Activated CD8-positive, alpha-beta T cell treated with anti-CD3 and anti-CD28 coated beads, Interleukin-2, amount 10 ng/mL, durations not matched to agents 7 days and 5 days (primary cell): Measurements from ENCODE around the gene GDPD5. TPM values are rescaled to one million over a fixed set of nuclear protein-coding genes. Genes with fewer than 3 reads are reported as not detected.
A peak's percentile ranks its signal among the peaks of the same experiment; 100 is the strongest.

ENCODE experiments used
- ATAC-seq: fragments of 150-1000 bp; cut with Tn5 transposase; one replicate; pipeline ENCODE4 v1.10.0; 2021; ENCODE audit warnings: moderate library complexity
- CTCF ChIA-PET: fragments of 350-600 bp; sonication (Branson Sonifier 250); formaldehyde crosslinking; loops from one replicate; lab custom pipeline; 2021; ENCODE audit warnings: antibody characterized with exemption; lab: Charles Lee
- POLR2A ChIA-PET: fragments of 350-600 bp; sonication (Branson Sonifier 250); formaldehyde crosslinking; loops from one replicate; lab custom pipeline; 2021; ENCODE audit warnings: antibody characterized with exemption; lab: Charles Lee
- DNase-seq: peaks from one replicate; pipeline ENCODE4 v3.0.0-alpha.2; 2020
- H3K27ac Mint-ChIP-seq: one replicate; pipeline ENCODE4 v1.8.0; 2021; ENCODE audit warnings: mild to moderate bottlenecking, mixed read lengths
- H3K27me3 Mint-ChIP-seq: one replicate; pipeline ENCODE4 v1.8.0; 2021; ENCODE audit warnings: low read depth, mixed read lengths
- H3K36me3 Mint-ChIP-seq: one replicate; pipeline ENCODE4 v1.8.0; 2021; ENCODE audit warnings: low read depth, mixed read lengths
- H3K4me1 Mint-ChIP-seq: one replicate; pipeline ENCODE4 v1.8.0; 2021; ENCODE audit warnings: low read depth, mixed read lengths
- H3K4me3 Mint-ChIP-seq: one replicate; pipeline ENCODE4 v1.8.0; 2021; ENCODE audit warnings: mild to moderate bottlenecking, mixed read lengths
- H3K9me3 Mint-ChIP-seq: one replicate; pipeline ENCODE4 v1.8.0; 2022; ENCODE audit warnings: mixed read lengths; ENCODE audit not compliant: insufficient read depth
- total RNA-seq, 2 experiments: library from RNA; stranded (reverse); gene quantifications; one replicate each; pipeline ENCODE4 v1.2.3, GENCODE V29; 2021

Gene GDPD5
- total RNA-seq, 2 experiments from 2014 or later = 23.1 to 26.6 TPM

DNA sequence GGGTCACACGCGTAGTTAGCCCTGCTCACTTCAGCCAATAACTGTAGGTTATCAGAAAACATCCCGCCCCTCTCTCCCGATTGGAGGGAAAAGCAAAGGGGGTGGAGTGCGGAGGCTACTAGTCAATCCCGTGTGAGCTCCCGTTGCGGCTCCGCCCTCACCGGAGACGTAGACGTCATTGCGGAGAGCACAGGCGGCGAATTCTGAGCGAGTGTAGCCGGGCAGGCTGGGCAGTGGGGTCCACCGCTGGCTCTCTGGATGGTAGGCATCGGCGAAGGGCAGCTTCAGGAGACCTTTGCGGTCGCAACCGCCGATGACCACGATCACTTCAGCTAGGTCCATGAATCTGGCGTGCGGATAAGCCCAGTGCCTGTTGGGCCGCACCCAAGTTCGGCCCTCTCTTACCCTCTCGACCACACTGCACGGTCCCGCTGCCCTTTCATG, 97.4 kb downstream of the GDPD5 start:
- no peak overlapping the region for H3K27ac Mint-ChIP-seq
- peak; percentile 33 for ATAC-seq
- peaks cover 43% of the 10 kb centered on the region for H3K27me3 Mint-ChIP-seq
- peaks cover 16% of the 10 kb centered on the region for H3K4me1 Mint-ChIP-seq
- H3K4me3 Mint-ChIP-seq = no peak overlapping the region
- peaks cover 4% of the 10 kb centered on the region for H3K9me3 Mint-ChIP-seq
- H3K36me3 Mint-ChIP-seq = peaks cover 6% of the 10 kb centered on the region
- peak; percentile 59 for DNase-seq
- ChIA-PET POLR2A (no interaction called here), CTCF (interaction anchor here (0.9 to 1.2 kb wide), 2 partner anchors 20 to 152 kb away, joined by 3 read pairs; no protein-coding TSS in a partner anchor)

DNA sequence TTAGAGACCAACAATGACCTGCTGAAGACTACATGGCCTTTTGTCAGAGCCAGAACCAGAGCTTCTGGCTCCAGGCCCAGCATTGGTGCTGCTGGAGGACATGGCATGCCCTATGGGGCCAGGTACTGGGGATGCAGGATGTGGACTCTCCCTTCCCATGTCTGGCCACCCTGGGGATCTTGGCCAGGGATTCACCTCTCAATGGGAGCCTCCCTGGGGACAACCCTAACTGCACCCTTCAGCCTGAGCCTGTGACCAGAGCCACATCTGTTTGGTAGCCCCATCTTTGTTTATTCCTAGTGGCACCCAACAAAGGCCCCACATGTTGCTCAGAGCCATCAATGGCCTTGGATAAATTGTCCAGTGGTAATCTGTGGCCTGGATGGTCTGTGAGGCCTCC, 98.6 kb downstream of the GDPD5 start:
- ChIA-PET CTCF (interaction anchor here (0.8 to 1.1 kb wide), 2 partner anchors 19 to 105 kb away, joined by 3 read pairs; no protein-coding TSS in a partner anchor), POLR2A (no interaction called here)
- Mint-ChIP-seq H3K27me3 (peaks cover 34% of the 10 kb centered on the region), H3K36me3 (peaks cover 9% of the 10 kb centered on the region), H3K4me1 (peaks cover 16% of the 10 kb centered on the region), H3K27ac (no peak overlapping the region), H3K4me3 (no peak overlapping the region), H3K9me3 (peaks cover 4% of the 10 kb centered on the region)
- no peak for DNase-seq
- no peak for ATAC-seq

DNA sequence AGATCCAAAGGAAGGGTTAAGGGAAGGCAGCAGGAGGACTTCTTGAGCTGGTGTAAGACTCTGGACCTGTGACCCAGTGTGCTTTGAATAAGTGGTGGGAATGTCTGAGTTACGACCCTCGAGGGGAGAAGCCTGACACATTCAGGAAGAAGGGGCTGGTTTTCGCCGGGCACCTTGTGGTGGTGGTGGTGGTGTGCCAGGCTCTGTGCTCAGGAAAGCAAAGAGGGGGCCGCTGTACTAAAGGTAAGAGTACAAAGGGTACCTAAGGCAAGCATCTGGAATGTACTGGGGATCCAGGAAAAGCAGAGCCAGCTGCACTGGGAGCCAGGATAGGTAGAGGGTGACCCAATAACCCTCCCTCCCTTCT, 99.0 kb downstream of the GDPD5 start:
- Mint-ChIP-seq H3K4me3 (no peak overlapping the region), H3K27ac (no peak overlapping the region), H3K36me3 (peaks cover 9% of the 10 kb centered on the region), H3K4me1 (peaks cover 16% of the 10 kb centered on the region), H3K27me3 (peaks cover 29% of the 10 kb centered on the region), H3K9me3 (peaks cover 4% of the 10 kb centered on the region)
- CTCF ChIA-PET = interaction anchor here (0.8 to 1.1 kb wide), 2 partner anchors 19 to 105 kb away, joined by 3 read pairs; no protein-coding TSS in a partner anchor
- no peak for DNase-seq
- ATAC-seq = no peak
- POLR2A ChIA-PET = no interaction called here

- ChIA-PET CTCF (interaction anchor here (0.7 to 1.5 kb wide), 3 partner anchors 11 to 100 kb away, joined by 4 to 6 read pairs (median 4); partner anchors contain the start of gene GDPD5), POLR2A (no interaction called here)
These were observed 100.3 kb downstream of the GDPD5 start for GRCh38 chr11:75425422-75425821.

GRCh38 chr11:75424396-75424795, 101.3 kb downstream of the GDPD5 start:
- Mint-ChIP-seq H3K27me3 (peaks cover 15% of the 10 kb centered on the region), H3K4me3 (no peak overlapping the region)
- ATAC-seq = no peak

More at GRCh38 chr11:75425422-75425821, 100.3 kb downstream of the GDPD5 start:
- Mint-ChIP-seq H3K27me3 (peaks cover 16% of the 10 kb centered on the region), H3K36me3 (peaks cover 9% of the 10 kb centered on the region), H3K9me3 (peaks cover 4% of the 10 kb centered on the region), H3K4me1 (peaks cover 12% of the 10 kb centered on the region), H3K27ac (no peak overlapping the region), H3K4me3 (no peak overlapping the region)
- DNase-seq = no peak
- ATAC-seq = no peak

GRCh38 chr11:75423721-75424120, 102.0 kb downstream of the GDPD5 start:
- no peak for DNase-seq
- H3K36me3 Mint-ChIP-seq = peaks cover 3% of the 10 kb centered on the region
- peaks cover 3% of the 10 kb centered on the region for H3K4me1 Mint-ChIP-seq
- H3K4me3 Mint-ChIP-seq = no peak overlapping the region
- H3K9me3 Mint-ChIP-seq = no peaks in the 10 kb centered on the region
- ChIA-PET POLR2A (no interaction called here), CTCF (interaction anchor here (1.0 kb wide), 1 partner anchor 102 kb away, joined by 3 read pairs; the partner anchor contains the start of gene GDPD5)
- H3K27me3 Mint-ChIP-seq = peaks cover 8% of the 10 kb centered on the region
- no peak overlapping the region for H3K27ac Mint-ChIP-seq
- ATAC-seq = no peak

More at GRCh38 chr11:75424396-75424795, 101.3 kb downstream of the GDPD5 start:
- Mint-ChIP-seq H3K27ac (no peak overlapping the region), H3K4me1 (peaks cover 10% of the 10 kb centered on the region), H3K9me3 (peaks cover 3% of the 10 kb centered on the region), H3K36me3 (peaks cover 8% of the 10 kb centered on the region)
- CTCF ChIA-PET = interaction anchor here (0.8 to 1.0 kb wide), 2 partner anchors 10 to 101 kb away, joined by 3 read pairs; partner anchors contain the start of gene GDPD5
- DNase-seq = no peak
- POLR2A ChIA-PET = no interaction called here

GRCh38 chr11:75422248-75423231, 103.2 kb downstream of the GDPD5 start:
- POLR2A ChIA-PET = interaction anchor here (0.6 kb wide), 1 partner anchor 111 kb away, joined by 3 read pairs; no protein-coding TSS in a partner anchor
- Mint-ChIP-seq H3K36me3 (peaks cover 3% of the 10 kb centered on the region), H3K4me1 (no peaks in the 10 kb centered on the region), H3K27me3 (no peaks in the 10 kb centered on the region), H3K4me3 (no peak overlapping the region), H3K27ac (peak overlapping the region; percentile 26), H3K9me3 (no peaks in the 10 kb centered on the region)
- no peak for ATAC-seq
- CTCF ChIA-PET = no interaction called here
- no peak for DNase-seq

- ChIA-PET POLR2A (no interaction called here), CTCF (no interaction called here)
- no peaks in the 10 kb centered on the region for H3K27me3 Mint-ChIP-seq
- DNase-seq (no peak), ATAC-seq (no peak)
- H3K27ac Mint-ChIP-seq = peak overlapping the region; percentile 26
- H3K36me3 Mint-ChIP-seq = peaks cover 4% of the 10 kb centered on the region
- H3K4me1 Mint-ChIP-seq = no peaks in the 10 kb centered on the region
- no peak overlapping the region for H3K4me3 Mint-ChIP-seq
- no peaks in the 10 kb centered on the region for H3K9me3 Mint-ChIP-seq
These were observed 103.9 kb downstream of the GDPD5 start for GRCh38 chr11:75421902-75422247.

DNA sequence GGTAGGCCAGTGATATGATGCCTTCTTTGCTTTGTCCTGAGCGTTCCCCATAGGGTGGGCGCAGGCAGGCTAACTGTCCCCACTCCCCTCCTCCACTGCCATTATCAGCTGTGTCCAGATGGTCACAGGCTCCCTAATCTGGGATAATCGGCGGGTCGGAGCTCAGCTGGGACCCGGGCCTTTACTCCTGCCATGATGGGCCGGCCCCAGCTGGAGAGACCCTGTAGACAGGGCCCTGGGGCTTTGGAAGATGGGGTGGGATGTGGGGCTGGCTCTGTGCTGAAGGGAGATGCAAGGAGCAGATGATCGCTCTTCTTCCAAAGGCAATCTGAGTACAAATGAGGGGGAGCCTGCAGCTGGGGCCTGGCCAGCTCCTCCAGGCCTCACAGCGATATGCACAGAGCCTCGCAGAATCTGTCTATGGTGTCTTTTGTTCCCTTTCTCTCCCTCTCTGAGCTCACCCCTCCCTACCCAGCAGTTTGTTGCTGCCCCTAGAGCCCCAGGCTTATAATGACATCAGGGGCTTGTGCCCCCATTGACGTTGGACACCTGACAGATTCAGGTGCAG, 104.6 kb downstream of the GDPD5 start:
- no peaks in the 10 kb centered on the region for H3K9me3 Mint-ChIP-seq
- H3K4me3 Mint-ChIP-seq = no peak overlapping the region
- POLR2A ChIA-PET = no interaction called here
- ATAC-seq (no peak), DNase-seq (no peak)
- no peaks in the 10 kb centered on the region for H3K27me3 Mint-ChIP-seq
- H3K36me3 Mint-ChIP-seq = peaks cover 8% of the 10 kb centered on the region
- CTCF ChIA-PET = interaction anchor here (1.6 kb wide), 1 partner anchor 13 kb away, joined by 5 read pairs; no protein-coding TSS in a partner anchor
- no peak overlapping the region for H3K27ac Mint-ChIP-seq
- no peaks in the 10 kb centered on the region for H3K4me1 Mint-ChIP-seq

DNA sequence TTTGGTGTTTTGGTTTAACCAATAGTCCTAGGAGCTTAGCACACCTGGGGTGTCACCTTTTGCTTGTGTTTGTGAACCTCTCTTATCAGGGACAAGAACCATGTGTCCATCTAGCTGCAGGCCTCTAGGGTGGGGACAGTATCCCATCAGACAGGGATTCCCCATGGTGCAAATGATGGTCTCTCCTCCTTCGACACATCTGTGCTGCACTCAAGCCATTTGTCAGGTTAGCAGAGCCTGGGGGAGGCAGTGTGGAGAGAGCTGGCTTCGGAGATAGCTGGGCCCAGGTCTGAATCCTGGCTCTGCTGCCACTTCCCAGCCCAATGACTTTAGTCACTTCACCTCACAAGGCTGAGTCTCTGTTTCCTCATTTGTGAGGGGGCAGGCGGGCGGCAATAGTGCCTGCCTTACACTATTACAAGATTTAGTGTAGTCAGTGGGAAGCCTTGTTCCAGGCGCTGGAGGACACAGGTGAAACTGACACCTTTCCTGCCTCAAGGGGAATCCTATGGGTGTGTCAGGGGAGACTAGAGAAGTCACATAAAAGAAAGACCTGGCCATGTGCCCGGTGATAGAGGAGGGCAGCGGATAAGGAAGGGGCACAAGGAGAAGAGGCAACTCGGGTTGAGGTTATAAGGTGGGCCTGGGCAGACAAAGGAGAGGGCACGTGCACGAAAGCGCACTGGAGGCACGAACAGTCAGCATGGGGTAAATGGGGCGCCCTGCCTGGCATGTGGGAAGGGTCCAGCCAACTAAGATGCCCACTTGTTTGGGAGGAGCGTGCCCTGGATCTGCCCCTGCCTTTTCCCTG, 105.3 kb downstream of the GDPD5 start:
- Mint-ChIP-seq H3K36me3 (peaks cover 10% of the 10 kb centered on the region), H3K27ac (no peak overlapping the region), H3K4me3 (no peak overlapping the region), H3K27me3 (no peaks in the 10 kb centered on the region), H3K9me3 (no peaks in the 10 kb centered on the region), H3K4me1 (no peaks in the 10 kb centered on the region)
- ChIA-PET CTCF (interaction anchor here (1.6 kb wide), 1 partner anchor 13 kb away, joined by 5 read pairs; no protein-coding TSS in a partner anchor), POLR2A (no interaction called here)
- ATAC-seq (no peak), DNase-seq (no peak)

DNA sequence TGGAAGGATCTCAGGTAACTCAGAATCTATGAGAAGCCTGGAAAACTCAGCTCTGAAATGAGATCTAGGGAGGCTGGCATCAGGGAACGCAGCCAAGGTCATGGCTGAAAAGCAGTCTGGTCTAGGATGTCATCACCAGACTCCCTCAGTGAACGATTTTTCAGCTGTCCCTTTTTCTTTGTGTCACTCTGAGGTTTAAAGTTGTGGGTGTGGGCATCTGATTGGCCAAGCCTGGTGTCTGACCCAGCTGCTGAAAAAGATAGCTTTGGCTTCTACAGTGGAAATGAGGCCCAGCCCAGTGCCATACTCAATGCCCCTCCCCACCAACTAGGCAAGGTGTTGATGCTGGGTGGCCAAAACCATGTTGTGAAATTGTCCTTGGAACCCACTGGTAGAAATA, 111.9 kb downstream of the GDPD5 start:
- ATAC-seq = no peak
- POLR2A ChIA-PET = interaction anchor here (1.2 kb wide), 1 partner anchor 11 kb away, joined by 3 read pairs; no protein-coding TSS in a partner anchor

More for the DNA sequence above, 111.9 kb downstream of the GDPD5 start:
- Mint-ChIP-seq H3K27ac (no peak overlapping the region), H3K4me3 (no peak overlapping the region), H3K9me3 (no peaks in the 10 kb centered on the region), H3K27me3 (no peaks in the 10 kb centered on the region), H3K36me3 (peaks cover 28% of the 10 kb centered on the region), H3K4me1 (no peaks in the 10 kb centered on the region)
- DNase-seq = no peak
- CTCF ChIA-PET = interaction anchor here (0.8 to 2.0 kb wide), 2 partner anchors 12 to 114 kb away, joined by 3 to 6 read pairs; no protein-coding TSS in a partner anchor
